ENCODE data around the gene CRX.

DNA sequence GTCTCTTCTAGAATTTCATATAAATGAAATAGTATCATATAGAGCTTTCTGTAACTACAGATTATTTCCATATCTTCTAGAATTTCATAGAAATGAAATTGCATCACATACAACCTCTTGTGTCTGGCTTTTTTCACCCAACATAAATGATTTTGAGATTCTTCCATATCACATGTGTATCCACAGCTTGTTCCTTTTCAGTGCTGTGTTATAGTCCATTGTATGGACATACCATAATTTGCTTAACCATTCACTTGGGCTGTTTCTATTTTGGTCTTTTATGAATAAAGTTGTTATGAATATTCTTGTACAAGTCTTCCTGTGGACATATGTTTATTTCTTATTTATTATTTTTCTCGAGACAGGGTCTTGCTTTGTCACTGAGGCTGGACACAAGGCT is 29.1 kb upstream of the CRX start:
- TF ChIP-seq, protein P1, sequence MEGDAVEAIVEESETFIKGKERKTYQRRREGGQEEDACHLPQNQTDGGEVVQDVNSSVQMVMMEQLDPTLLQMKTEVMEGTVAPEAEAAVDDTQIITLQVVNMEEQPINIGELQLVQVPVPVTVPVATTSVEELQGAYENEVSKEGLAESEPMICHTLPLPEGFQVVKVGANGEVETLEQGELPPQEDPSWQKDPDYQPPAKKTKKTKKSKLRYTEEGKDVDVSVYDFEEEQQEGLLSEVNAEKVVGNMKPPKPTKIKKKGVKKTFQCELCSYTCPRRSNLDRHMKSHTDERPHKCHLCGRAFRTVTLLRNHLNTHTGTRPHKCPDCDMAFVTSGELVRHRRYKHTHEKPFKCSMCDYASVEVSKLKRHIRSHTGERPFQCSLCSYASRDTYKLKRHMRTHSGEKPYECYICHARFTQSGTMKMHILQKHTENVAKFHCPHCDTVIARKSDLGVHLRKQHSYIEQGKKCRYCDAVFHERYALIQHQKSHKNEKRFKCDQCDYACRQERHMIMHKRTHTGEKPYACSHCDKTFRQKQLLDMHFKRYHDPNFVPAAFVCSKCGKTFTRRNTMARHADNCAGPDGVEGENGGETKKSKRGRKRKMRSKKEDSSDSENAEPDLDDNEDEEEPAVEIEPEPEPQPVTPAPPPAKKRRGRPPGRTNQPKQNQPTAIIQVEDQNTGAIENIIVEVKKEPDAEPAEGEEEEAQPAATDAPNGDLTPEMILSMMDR (IDR thresholded peaks at IDR 0.05), result no peak
- TF ChIP-seq POLR2AphosphoS5 (IDR thresholded peaks at IDR 0.05; ENCODE audit: low read depth, low read length) (no peak), SIN3A (IDR thresholded peaks at IDR 0.05; ENCODE audit: borderline replicate concordance, insufficient read depth, low read depth, low read length) (no peak), TCF7L2 (IDR thresholded peaks at IDR 0.05; ENCODE audit: low read depth, low read length) (no peak)
- TF ChIP-seq, protein P2, sequence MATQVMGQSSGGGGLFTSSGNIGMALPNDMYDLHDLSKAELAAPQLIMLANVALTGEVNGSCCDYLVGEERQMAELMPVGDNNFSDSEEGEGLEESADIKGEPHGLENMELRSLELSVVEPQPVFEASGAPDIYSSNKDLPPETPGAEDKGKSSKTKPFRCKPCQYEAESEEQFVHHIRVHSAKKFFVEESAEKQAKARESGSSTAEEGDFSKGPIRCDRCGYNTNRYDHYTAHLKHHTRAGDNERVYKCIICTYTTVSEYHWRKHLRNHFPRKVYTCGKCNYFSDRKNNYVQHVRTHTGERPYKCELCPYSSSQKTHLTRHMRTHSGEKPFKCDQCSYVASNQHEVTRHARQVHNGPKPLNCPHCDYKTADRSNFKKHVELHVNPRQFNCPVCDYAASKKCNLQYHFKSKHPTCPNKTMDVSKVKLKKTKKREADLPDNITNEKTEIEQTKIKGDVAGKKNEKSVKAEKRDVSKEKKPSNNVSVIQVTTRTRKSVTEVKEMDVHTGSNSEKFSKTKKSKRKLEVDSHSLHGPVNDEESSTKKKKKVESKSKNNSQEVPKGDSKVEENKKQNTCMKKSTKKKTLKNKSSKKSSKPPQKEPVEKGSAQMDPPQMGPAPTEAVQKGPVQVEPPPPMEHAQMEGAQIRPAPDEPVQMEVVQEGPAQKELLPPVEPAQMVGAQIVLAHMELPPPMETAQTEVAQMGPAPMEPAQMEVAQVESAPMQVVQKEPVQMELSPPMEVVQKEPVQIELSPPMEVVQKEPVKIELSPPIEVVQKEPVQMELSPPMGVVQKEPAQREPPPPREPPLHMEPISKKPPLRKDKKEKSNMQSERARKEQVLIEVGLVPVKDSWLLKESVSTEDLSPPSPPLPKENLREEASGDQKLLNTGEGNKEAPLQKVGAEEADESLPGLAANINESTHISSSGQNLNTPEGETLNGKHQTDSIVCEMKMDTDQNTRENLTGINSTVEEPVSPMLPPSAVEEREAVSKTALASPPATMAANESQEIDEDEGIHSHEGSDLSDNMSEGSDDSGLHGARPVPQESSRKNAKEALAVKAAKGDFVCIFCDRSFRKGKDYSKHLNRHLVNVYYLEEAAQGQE (IDR thresholded peaks at IDR 0.05; ENCODE audit: insufficient read depth in 1 of 2, low read depth in 2 of 2, low read length in 1 of 2), result no peak
